Caco-2 (cell line): ENCODE measurements around the gene ADM. TPM values are rescaled to one million over a fixed set of nuclear protein-coding genes. Genes with fewer than 3 reads are reported as not detected.
"Not testable (repeated sequence)": the region's sequence is repeated elsewhere in the genome, so short reads cannot be mapped to it uniquely, and the experiment has no call there.

Experiments used
- BruUV-seq: library from RNA; stranded (reverse); fragments of 400-500 nt; replicated peaks from 2 replicates; lab custom pipeline; 2021; lab: Mats Ljungman, UMichigan
- CTCF ChIA-PET: fragments of 300-600 bp; sonication (Branson Sonifier 250); formaldehyde crosslinking; loops from one replicate; lab custom pipeline; 2022; ENCODE audit warnings: antibody characterized with exemption; lab: Charles Lee
- POLR2A ChIA-PET: fragments of 300-600 bp; sonication (Branson Sonifier 250); formaldehyde crosslinking; loops from one replicate; lab custom pipeline; 2022; ENCODE audit warnings: antibody characterized with exemption; lab: Charles Lee
- DNase-seq, 2 experiments: peaks; one replicate each; pipeline versions ENCODE4 v3.0.0 to v3.0.0-alpha.2; 2020 to 2022
- H3K27me3 ChIP-seq: replicated peaks from 2 replicates; pipeline ENCODE4 v1.6.0; 2011; ENCODE audit warnings: low read length; ENCODE audit not compliant: control insufficient read depth, insufficient read depth
- H3K36me3 ChIP-seq: 2 replicates; pipeline ENCODE4 v1.5.1; 2011; ENCODE audit warnings: low read length; ENCODE audit not compliant: control insufficient read depth, insufficient read depth
- H3K4me1 ChIP-seq: fragments of 250-450 bp; sonication (Bioruptor Pico); 2 replicates; pipeline ENCODE4 v1.5.1; 2020; ENCODE audit warnings: mild to moderate bottlenecking
- H3K4me3 ChIP-seq: 2 replicates; pipeline ENCODE4 v1.5.1; 2011; ENCODE audit warnings: low read depth, mild to moderate bottlenecking, control low read depth, low read length
- H3K9me3 ChIP-seq: fragments of 250-450 bp; sonication (Bioruptor Pico); 2 replicates; pipeline ENCODE4 v1.5.1; 2020; ENCODE audit warnings: mild to moderate bottlenecking, moderate library complexity
- H3K27ac Mint-ChIP-seq: one replicate; pipeline ENCODE4 v1.8.0; 2022; ENCODE audit warnings: mixed read lengths; ENCODE audit not compliant: unreplicated experiment
- H3K27me3 Mint-ChIP-seq: one replicate; pipeline ENCODE4 v1.8.0; 2022; ENCODE audit warnings: mixed read lengths; ENCODE audit not compliant: insufficient read depth, unreplicated experiment
- H3K36me3 Mint-ChIP-seq: one replicate; pipeline ENCODE4 v1.8.0; 2022; ENCODE audit warnings: mild to moderate bottlenecking, mixed read lengths; ENCODE audit not compliant: insufficient read depth, unreplicated experiment
- H3K4me1 Mint-ChIP-seq: one replicate; pipeline ENCODE4 v1.8.0; 2022; ENCODE audit warnings: low read depth, mixed read lengths; ENCODE audit not compliant: unreplicated experiment
- H3K4me3 Mint-ChIP-seq: one replicate; pipeline ENCODE4 v1.8.0; 2022; ENCODE audit warnings: mild to moderate bottlenecking, moderate library complexity, mixed read lengths; ENCODE audit not compliant: unreplicated experiment
- H3K9me3 Mint-ChIP-seq: one replicate; pipeline ENCODE4 v1.8.0; 2022; ENCODE audit warnings: mixed read lengths; ENCODE audit not compliant: unreplicated experiment
- intact Hi-C: fragments of 100-400 bp; cut with micrococcal nuclease; formaldehyde crosslinking; loops from one replicate; pipeline ENCODE4 v1.10.0; 2022; ENCODE audit not compliant: unreplicated experiment
- total RNA-seq: library from RNA; stranded (reverse); gene quantifications from 2 replicates; pipeline ENCODE4 v1.2.3, GENCODE V29; 2022
- TF ChIP-seq, protein P1 (sequence below), 2 experiments: fragments of 200-600 bp in 1 of 2; IDR thresholded peaks; 1 replicate in 1 of 2; 2 replicates in 1 of 2; pipeline versions ENCODE4 v1.5.1 to v1.8.0; 2011 to 2022; ENCODE audit warnings: antibody characterized with exemption in 1 of 2, control low read depth in 1 of 2, inconsistent platforms in 1 of 2, low read depth in 1 of 2, low read length in 1 of 2, mild to moderate bottlenecking in 1 of 2, moderate library complexity in 1 of 2; ENCODE audit not compliant: insufficient read depth in 1 of 2, severe bottlenecking in 1 of 2, unreplicated experiment in 1 of 2

ADM gene
- total RNA-seq, 1 experiment from 2014 or later: 127 TPM

DNA sequence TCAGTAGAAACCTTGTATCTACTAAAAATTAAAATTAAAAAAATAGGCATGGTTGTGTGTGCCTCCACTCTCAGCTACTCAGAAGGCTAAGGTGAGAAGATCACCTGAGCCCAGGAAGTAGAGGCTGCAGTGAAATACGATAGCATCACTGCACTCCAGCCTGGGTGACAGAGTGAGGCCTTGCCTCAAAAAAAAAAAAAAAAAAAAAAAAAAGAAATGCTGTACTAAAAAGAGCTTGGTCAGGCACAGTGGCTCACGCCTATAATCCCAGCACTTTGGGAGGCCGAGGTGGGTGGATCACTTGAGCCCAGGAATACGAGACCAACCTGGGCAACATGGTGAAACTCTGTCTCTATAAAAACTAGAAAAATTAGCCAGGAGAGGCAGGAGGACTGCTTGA lies 47.4 kb upstream of the ADM start:
- intact Hi-C loops: no loop called here
- H3K4me3 Mint-ChIP-seq: no peak overlapping the region
- POLR2A ChIA-PET: interaction anchor here (0.6 to 0.7 kb wide), 2 partner anchors 24 to 117 kb away, joined by 3 to 10 read pairs; no protein-coding TSS in a partner anchor
- no TSS peak for BruUV-seq
- no peak overlapping the region for H3K4me3 ChIP-seq
- no peaks in the 10 kb centered on the region for H3K27me3 ChIP-seq
- CTCF ChIA-PET: interaction anchor here (0.7 kb wide), 1 partner anchor 137 kb away, joined by 9 read pairs; no protein-coding TSS in a partner anchor
- DNase-seq: no peak
- H3K36me3 ChIP-seq: no peaks in the 10 kb centered on the region
- peaks cover 12% of the 10 kb centered on the region; the same call in 1 of the 2 replicates for H3K4me1 ChIP-seq
- H3K36me3 Mint-ChIP-seq: no peaks in the 10 kb centered on the region
- no peak overlapping the region for H3K27ac Mint-ChIP-seq
- H3K9me3 Mint-ChIP-seq: no peaks in the 10 kb centered on the region
- no peaks in the 10 kb centered on the region for H3K27me3 Mint-ChIP-seq
- no peaks in the 10 kb centered on the region for H3K9me3 ChIP-seq
- peaks cover 7% of the 10 kb centered on the region for H3K4me1 Mint-ChIP-seq
- TF ChIP-seq, protein P1, sequence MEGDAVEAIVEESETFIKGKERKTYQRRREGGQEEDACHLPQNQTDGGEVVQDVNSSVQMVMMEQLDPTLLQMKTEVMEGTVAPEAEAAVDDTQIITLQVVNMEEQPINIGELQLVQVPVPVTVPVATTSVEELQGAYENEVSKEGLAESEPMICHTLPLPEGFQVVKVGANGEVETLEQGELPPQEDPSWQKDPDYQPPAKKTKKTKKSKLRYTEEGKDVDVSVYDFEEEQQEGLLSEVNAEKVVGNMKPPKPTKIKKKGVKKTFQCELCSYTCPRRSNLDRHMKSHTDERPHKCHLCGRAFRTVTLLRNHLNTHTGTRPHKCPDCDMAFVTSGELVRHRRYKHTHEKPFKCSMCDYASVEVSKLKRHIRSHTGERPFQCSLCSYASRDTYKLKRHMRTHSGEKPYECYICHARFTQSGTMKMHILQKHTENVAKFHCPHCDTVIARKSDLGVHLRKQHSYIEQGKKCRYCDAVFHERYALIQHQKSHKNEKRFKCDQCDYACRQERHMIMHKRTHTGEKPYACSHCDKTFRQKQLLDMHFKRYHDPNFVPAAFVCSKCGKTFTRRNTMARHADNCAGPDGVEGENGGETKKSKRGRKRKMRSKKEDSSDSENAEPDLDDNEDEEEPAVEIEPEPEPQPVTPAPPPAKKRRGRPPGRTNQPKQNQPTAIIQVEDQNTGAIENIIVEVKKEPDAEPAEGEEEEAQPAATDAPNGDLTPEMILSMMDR (IDR thresholded peaks at IDR 0.05; ENCODE audit: insufficient read depth in 1 of 2, low read depth in 1 of 2, low read length in 1 of 2, severe bottlenecking in 1 of 2, unreplicated experiment in 1 of 2): no peak

DNA sequence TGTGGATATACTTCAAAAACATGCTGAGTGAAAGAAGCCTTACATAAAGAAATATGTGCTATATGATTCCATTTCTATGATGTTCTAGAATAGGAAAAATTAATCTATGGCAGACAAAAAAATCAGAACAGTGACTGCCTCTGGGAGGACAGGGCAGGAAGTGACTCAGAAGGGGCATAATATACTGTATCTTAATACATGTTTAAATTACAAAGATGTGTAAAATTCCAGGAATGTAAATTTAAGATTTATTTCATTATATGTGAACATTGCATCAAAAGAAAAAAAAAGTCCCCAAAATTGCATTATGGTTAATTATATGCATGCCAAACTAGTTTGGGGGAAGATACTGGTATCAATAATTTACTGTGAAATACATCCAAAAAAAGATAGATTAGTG lies 43.1 kb upstream of the ADM start:
- intact Hi-C loops: no loop called here
- Mint-ChIP-seq H3K4me3 (no peak overlapping the region), H3K36me3 (no peaks in the 10 kb centered on the region), H3K9me3 (no peaks in the 10 kb centered on the region), H3K27ac (no peak overlapping the region), H3K4me1 (peaks cover 7% of the 10 kb centered on the region), H3K27me3 (no peaks in the 10 kb centered on the region)
- no peak for DNase-seq
- no TSS peak for BruUV-seq
- H3K4me3 ChIP-seq: no peak overlapping the region
- peaks cover 18% of the 10 kb centered on the region for H3K4me1 ChIP-seq
- H3K9me3 ChIP-seq: no peaks in the 10 kb centered on the region
- POLR2A ChIA-PET: no interaction called here
- H3K27me3 ChIP-seq: no peaks in the 10 kb centered on the region
- TF ChIP-seq, protein P1 (IDR thresholded peaks at IDR 0.05; ENCODE audit: insufficient read depth in 1 of 2, low read depth in 1 of 2, low read length in 1 of 2, severe bottlenecking in 1 of 2, unreplicated experiment in 1 of 2): no peak
- CTCF ChIA-PET: no interaction called here
- H3K36me3 ChIP-seq: no peaks in the 10 kb centered on the region

DNA sequence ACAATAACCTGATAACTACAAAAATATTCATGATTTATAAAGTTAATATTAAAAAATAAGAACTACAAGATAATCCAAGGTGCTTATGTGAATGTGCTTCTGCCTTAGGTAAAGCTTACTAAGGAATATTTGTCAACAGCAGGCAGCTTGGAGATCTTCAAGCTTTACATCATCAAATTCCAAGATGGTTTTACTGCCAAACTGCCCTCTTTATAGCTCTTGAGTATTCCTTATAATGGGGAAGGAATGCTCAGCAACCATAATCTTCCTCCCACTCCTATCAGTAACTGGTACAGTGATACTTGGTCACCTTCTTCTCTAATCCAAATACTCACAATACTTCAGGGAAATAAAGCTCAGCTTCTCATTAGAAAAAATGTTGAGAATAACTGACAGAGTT lies 40.9 kb upstream of the ADM start:
- Histone ChIP-seq H3K4me3 (no peak overlapping the region), H3K4me1 (peaks cover 11% of the 10 kb centered on the region), H3K9me3 (no peaks in the 10 kb centered on the region), H3K36me3 (no peaks in the 10 kb centered on the region), H3K27me3 (no peaks in the 10 kb centered on the region)
- no TSS peak for BruUV-seq
- intact Hi-C loops: no loop called here
- H3K27ac Mint-ChIP-seq: no peak overlapping the region
- ChIA-PET CTCF (no interaction called here), POLR2A (no interaction called here)
- TF ChIP-seq, protein P1 (IDR thresholded peaks at IDR 0.05; ENCODE audit: insufficient read depth in 1 of 2, low read depth in 1 of 2, low read length in 1 of 2, severe bottlenecking in 1 of 2, unreplicated experiment in 1 of 2): no peak
- no peaks in the 10 kb centered on the region for H3K9me3 Mint-ChIP-seq
- DNase-seq: no peak
- H3K27me3 Mint-ChIP-seq: no peaks in the 10 kb centered on the region
- H3K4me1 Mint-ChIP-seq: peaks cover 1% of the 10 kb centered on the region
- H3K4me3 Mint-ChIP-seq: no peak overlapping the region
- no peaks in the 10 kb centered on the region for H3K36me3 Mint-ChIP-seq

DNA sequence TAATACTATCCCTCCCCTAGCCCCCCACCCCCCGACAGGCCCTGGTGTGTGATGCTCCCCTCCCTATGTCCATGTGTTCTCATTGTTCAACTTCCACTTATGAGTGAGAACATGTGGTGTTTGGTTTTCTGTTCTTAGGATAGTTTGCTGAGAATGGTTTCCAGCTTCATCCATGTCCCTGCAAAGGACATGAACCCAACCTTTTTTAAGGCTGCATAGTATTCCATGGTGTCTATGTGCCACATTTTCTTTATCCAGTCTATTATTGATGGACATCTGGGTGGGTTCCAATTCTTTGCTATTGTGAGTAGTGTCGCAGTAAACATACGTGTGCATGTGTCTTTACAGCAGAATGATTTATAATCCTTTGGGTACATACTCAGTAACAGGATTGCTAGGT lies 40.2 kb upstream of the ADM start:
- H3K4me1 ChIP-seq, CTCF ChIA-PET, H3K9me3 Mint-ChIP-seq, H3K4me1 Mint-ChIP-seq, H3K4me3 Mint-ChIP-seq, H3K9me3 ChIP-seq, H3K27ac Mint-ChIP-seq, intact Hi-C loops, H3K27me3 Mint-ChIP-seq, BruUV-seq, H3K27me3 ChIP-seq, H3K36me3 ChIP-seq, DNase-seq, H3K4me3 ChIP-seq, H3K36me3 Mint-ChIP-seq: not testable (repeated sequence)
- POLR2A ChIA-PET: interaction anchor here (0.6 kb wide), 1 partner anchor 57 kb away, joined by 3 read pairs; no protein-coding TSS in a partner anchor
